H9 (cell line): ENCODE results near the gene HDAC1. TPM values are rescaled to one million over a fixed set of nuclear protein-coding genes. Genes with fewer than 3 reads are reported as not detected.

Experiments used
- DNase-seq: peaks from one replicate; pipeline ENCODE4 v3.0.0-alpha.2; 2017
- H2AFZ ChIP-seq: one replicate; pipeline ENCODE4 v1.6.1; 2013; ENCODE audit warnings: mild to moderate bottlenecking, low read length, control low read depth, moderate library complexity
- H2AK5ac ChIP-seq: 2 replicates; pipeline ENCODE4 v1.6.1; 2013; ENCODE audit warnings: low read length, control low read depth, mixed read lengths; ENCODE audit not compliant: insufficient read length
- H2BK120ac ChIP-seq: one replicate; pipeline ENCODE4 v1.6.1; 2013; ENCODE audit warnings: low read depth, mild to moderate bottlenecking, low read length, control low read depth, inconsistent platforms; ENCODE audit not compliant: poor library complexity, severe bottlenecking
- H2BK12ac ChIP-seq: 2 replicates; pipeline ENCODE4 v1.6.1; 2013; ENCODE audit warnings: low read length, control low read depth, mixed read lengths, low read depth; ENCODE audit not compliant: insufficient read length
- H2BK15ac ChIP-seq: 2 replicates; pipeline ENCODE4 v1.6.1; 2013; ENCODE audit warnings: low read depth, low read length, control low read depth
- H2BK20ac ChIP-seq: one replicate; pipeline ENCODE4 v1.6.1; 2013; ENCODE audit warnings: low read depth, mild to moderate bottlenecking, low read length, control low read depth, inconsistent platforms; ENCODE audit not compliant: poor library complexity, severe bottlenecking
- H2BK5ac ChIP-seq: 2 replicates; pipeline ENCODE4 v1.6.1; 2013; ENCODE audit warnings: low read length, control low read depth, mixed read lengths; ENCODE audit not compliant: insufficient read length
- H3K14ac ChIP-seq: 2 replicates; pipeline ENCODE4 v1.6.1; 2013; ENCODE audit warnings: low read length, control low read depth; ENCODE audit not compliant: insufficient read depth
- H3K18ac ChIP-seq: 2 replicates; pipeline ENCODE4 v1.6.1; 2013; ENCODE audit warnings: low read depth, mild to moderate bottlenecking, mixed read lengths, low read length, control low read depth; ENCODE audit not compliant: insufficient read length
- H3K23ac ChIP-seq: 2 replicates; pipeline ENCODE4 v1.6.1; 2013; ENCODE audit warnings: low read length, control low read depth, mixed read lengths, low read depth; ENCODE audit not compliant: insufficient read length
- H3K23me2 ChIP-seq: 2 replicates; pipeline ENCODE4 v1.6.1; 2013; ENCODE audit warnings: low read depth, mild to moderate bottlenecking, mixed read lengths, low read length, control low read depth; ENCODE audit not compliant: insufficient read length, poor library complexity, severe bottlenecking
- H3K27ac ChIP-seq: 2 replicates; pipeline ENCODE4 v1.5.1; 2013; ENCODE audit warnings: low read length, control low read depth, mixed read lengths, low read depth; ENCODE audit not compliant: insufficient read length
- H3K27me3 ChIP-seq: 2 replicates; pipeline ENCODE4 v1.6.1; 2013; ENCODE audit warnings: low read length, control low read depth, inconsistent platforms; ENCODE audit not compliant: insufficient read depth
- H3K4ac ChIP-seq: 2 replicates; pipeline ENCODE4 v1.6.1; 2013; ENCODE audit warnings: low read depth, mild to moderate bottlenecking, control low read depth, inconsistent platforms, low read length, moderate library complexity
- H3K4me1 ChIP-seq: 2 replicates; pipeline ENCODE4 v1.6.1; 2013; ENCODE audit warnings: low read length, control low read depth, inconsistent platforms; ENCODE audit not compliant: insufficient read depth
- H3K4me2 ChIP-seq: 2 replicates; pipeline ENCODE4 v1.6.1; 2013; ENCODE audit warnings: low read length, control low read depth, mixed read lengths; ENCODE audit not compliant: insufficient read length, insufficient read depth
- H3K56ac ChIP-seq: 2 replicates; pipeline ENCODE4 v1.6.1; 2013; ENCODE audit warnings: low read depth, mild to moderate bottlenecking, mixed read lengths, low read length, control low read depth; ENCODE audit not compliant: insufficient read length
- H3K79me1 ChIP-seq: 2 replicates; pipeline ENCODE4 v1.6.1; 2013; ENCODE audit warnings: low read depth, mild to moderate bottlenecking, moderate library complexity, low read length, control low read depth, inconsistent platforms; ENCODE audit not compliant: insufficient read depth, poor library complexity, severe bottlenecking
- H3K79me2 ChIP-seq: 2 replicates; pipeline ENCODE4 v1.6.1; 2013; ENCODE audit warnings: low read length, control low read depth, inconsistent platforms; ENCODE audit not compliant: insufficient read depth
- H3K9ac ChIP-seq: 2 replicates; pipeline ENCODE4 v1.6.1; 2013; ENCODE audit warnings: low read length, control low read depth, mixed read lengths; ENCODE audit not compliant: insufficient read length; ENCODE audit errors: extremely low read depth
- H3K9me3 ChIP-seq: one replicate; pipeline ENCODE4 v1.6.1; 2013; ENCODE audit warnings: low read depth, low read length, inconsistent platforms; ENCODE audit not compliant: control insufficient read depth
- H3T11ph ChIP-seq: one replicate; pipeline ENCODE4 v1.6.1; 2013; ENCODE audit warnings: mild to moderate bottlenecking, low read length, control low read depth, inconsistent platforms
- H4K20me1 ChIP-seq: one replicate; pipeline ENCODE4 v1.6.1; 2013; ENCODE audit not compliant: control insufficient read depth, insufficient read length, insufficient read depth
- H4K5ac ChIP-seq: 2 replicates; pipeline ENCODE4 v1.6.1; 2013; ENCODE audit warnings: low read depth, mild to moderate bottlenecking, mixed read lengths, low read length, control low read depth; ENCODE audit not compliant: insufficient read length
- H4K8ac ChIP-seq: replicated peaks from 2 replicates; pipeline ENCODE4 v1.6.1; 2013; ENCODE audit warnings: low read length, control low read depth, mixed read lengths, low read depth; ENCODE audit not compliant: insufficient read length
- H4K91ac ChIP-seq: 2 replicates; pipeline ENCODE4 v1.6.1; 2013; ENCODE audit warnings: low read depth, mild to moderate bottlenecking, moderate library complexity, mixed read lengths, low read length, control low read depth; ENCODE audit not compliant: insufficient read length
- H3K27ac Mint-ChIP-seq, 3 experiments: 2 replicates in 2 of 3; 3 replicates in 1 of 3; pipeline ENCODE4 v1.8.0; 2020 to 2021; ENCODE audit warnings: mixed read lengths in 3 of 3, mild to moderate bottlenecking in 1 of 3, moderate library complexity in 1 of 3
- H3K27me3 Mint-ChIP-seq: 2 replicates; pipeline ENCODE4 v1.8.0; 2021; ENCODE audit warnings: low read depth, mild to moderate bottlenecking, moderate library complexity, mixed read lengths
- H3K36me3 Mint-ChIP-seq, 3 experiments: 2 replicates in 2 of 3; 3 replicates in 1 of 3; pipeline ENCODE4 v1.8.0; 2020 to 2021; ENCODE audit warnings: low read depth in 3 of 3, mixed read lengths in 3 of 3; ENCODE audit not compliant: insufficient read depth in 1 of 3
- H3K4me1 Mint-ChIP-seq, 2 experiments: 2 replicates each; pipeline ENCODE4 v1.8.0; 2020; ENCODE audit warnings: mixed read lengths in 2 of 2
- H3K4me3 Mint-ChIP-seq, 2 experiments: 2 replicates in 1 of 2; 3 replicates in 1 of 2; pipeline ENCODE4 v1.8.0; 2020 to 2021; ENCODE audit warnings: mild to moderate bottlenecking in 2 of 2, mixed read lengths in 2 of 2, moderate library complexity in 1 of 2
- H3K9me3 Mint-ChIP-seq, 2 experiments: 2 replicates in 1 of 2; 3 replicates in 1 of 2; pipeline ENCODE4 v1.8.0; 2020; ENCODE audit warnings: mild to moderate bottlenecking in 2 of 2, mixed read lengths in 2 of 2, moderate library complexity in 1 of 2
- WGBS: extraction: QIAGEN DNeasy Blood & Tissue Kit; methylation state at CpG from one replicate; pipeline ENCODE4 v1.1.7; 2013; ENCODE audit warnings: missing lambda C conversion rate, low lambda C conversion rate, mixed read lengths; ENCODE audit not compliant: insufficient read length; ENCODE audit errors: extremely low coverage; 5-methylcytosine and 5-hydroxymethylcytosine counted together
- total RNA-seq: library from RNA; stranded (reverse); gene quantifications from 2 replicates; pipeline ENCODE4 v1.2.1, GENCODE V29; 2021
- TF ChIP-seq, protein P1 (sequence below): fragments of 200-600 bp; sonication (generic); conservative IDR thresholded peaks from 3 replicates; pipeline ENCODE4 v1.8.0; 2021; ENCODE audit warnings: antibody characterized with exemption, mild to moderate bottlenecking

Gene HDAC1
- total RNA-seq, 1 experiment from 2014 or later = 162 TPM

DNA sequence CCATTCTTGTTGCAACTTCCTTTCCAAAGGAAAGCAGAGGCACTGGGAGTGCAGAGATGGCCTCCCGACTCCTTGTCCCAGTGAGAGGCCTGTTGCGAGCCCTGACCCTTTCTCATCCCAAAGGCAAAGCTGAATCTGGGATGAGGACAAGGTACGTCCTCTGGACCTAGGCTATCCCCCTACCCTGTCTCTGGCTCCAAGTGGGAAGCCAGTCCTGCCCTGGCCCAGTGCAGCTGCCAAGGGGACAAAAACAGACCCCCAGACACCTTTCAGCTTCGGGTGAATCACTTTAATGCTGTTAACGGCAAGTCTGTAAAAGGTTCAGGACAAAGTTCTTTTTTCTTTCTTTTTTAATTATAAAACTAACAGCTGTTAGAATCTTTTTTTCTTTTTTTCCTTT lies 73.0 kb downstream of the HDAC1 start:
- Histone ChIP-seq H3K9me3 (no peaks in the 10 kb centered on the region), H3K23ac (no peak overlapping the region), H2AK5ac (no peak overlapping the region), H2BK5ac (no peak overlapping the region), H2AFZ (no peak overlapping the region), H3K79me1 (no peaks in the 10 kb centered on the region), H3K56ac (no peak overlapping the region), H3T11ph (no peak overlapping the region), H3K4me1 (no peaks in the 10 kb centered on the region), H2BK15ac (no peak overlapping the region), H2BK12ac (no peak overlapping the region), H3K9ac (no peak overlapping the region), H3K27ac (no peak overlapping the region), H4K8ac (no peak overlapping the region), H2BK120ac (no peak overlapping the region), H4K91ac (no peak overlapping the region), H2BK20ac (no peak overlapping the region), H3K4me2 (no peak overlapping the region), H3K27me3 (no peaks in the 10 kb centered on the region; the same call in 1 of the 2 replicates), H3K79me2 (no peaks in the 10 kb centered on the region), H3K18ac (no peak overlapping the region), H4K5ac (no peak overlapping the region), H3K23me2 (peaks cover 12% of the 10 kb centered on the region), H3K4ac (no peak overlapping the region), H4K20me1 (no peaks in the 10 kb centered on the region), H3K14ac (no peak overlapping the region)
- Mint-ChIP-seq H3K27me3 (peaks cover 15% of the 10 kb centered on the region), H3K27ac (no peak overlapping the region), H3K4me1 (peaks cover 8 to 12% of the 10 kb centered on the region in 2 experiments), H3K9me3 (no peaks in the 10 kb centered on the region), H3K4me3 (no peak overlapping the region), H3K36me3 (peaks cover 20 to 69% (median 62%) of the 10 kb centered on the region in 3 experiments)
- DNase-seq = no peak
- WGBS = no CpG with 5 or more reads among the region's 5 CpGs
- TF ChIP-seq, protein P1, sequence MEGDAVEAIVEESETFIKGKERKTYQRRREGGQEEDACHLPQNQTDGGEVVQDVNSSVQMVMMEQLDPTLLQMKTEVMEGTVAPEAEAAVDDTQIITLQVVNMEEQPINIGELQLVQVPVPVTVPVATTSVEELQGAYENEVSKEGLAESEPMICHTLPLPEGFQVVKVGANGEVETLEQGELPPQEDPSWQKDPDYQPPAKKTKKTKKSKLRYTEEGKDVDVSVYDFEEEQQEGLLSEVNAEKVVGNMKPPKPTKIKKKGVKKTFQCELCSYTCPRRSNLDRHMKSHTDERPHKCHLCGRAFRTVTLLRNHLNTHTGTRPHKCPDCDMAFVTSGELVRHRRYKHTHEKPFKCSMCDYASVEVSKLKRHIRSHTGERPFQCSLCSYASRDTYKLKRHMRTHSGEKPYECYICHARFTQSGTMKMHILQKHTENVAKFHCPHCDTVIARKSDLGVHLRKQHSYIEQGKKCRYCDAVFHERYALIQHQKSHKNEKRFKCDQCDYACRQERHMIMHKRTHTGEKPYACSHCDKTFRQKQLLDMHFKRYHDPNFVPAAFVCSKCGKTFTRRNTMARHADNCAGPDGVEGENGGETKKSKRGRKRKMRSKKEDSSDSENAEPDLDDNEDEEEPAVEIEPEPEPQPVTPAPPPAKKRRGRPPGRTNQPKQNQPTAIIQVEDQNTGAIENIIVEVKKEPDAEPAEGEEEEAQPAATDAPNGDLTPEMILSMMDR = no peak
